Measurements from ENCODE around the gene DPY30.

DNA sequence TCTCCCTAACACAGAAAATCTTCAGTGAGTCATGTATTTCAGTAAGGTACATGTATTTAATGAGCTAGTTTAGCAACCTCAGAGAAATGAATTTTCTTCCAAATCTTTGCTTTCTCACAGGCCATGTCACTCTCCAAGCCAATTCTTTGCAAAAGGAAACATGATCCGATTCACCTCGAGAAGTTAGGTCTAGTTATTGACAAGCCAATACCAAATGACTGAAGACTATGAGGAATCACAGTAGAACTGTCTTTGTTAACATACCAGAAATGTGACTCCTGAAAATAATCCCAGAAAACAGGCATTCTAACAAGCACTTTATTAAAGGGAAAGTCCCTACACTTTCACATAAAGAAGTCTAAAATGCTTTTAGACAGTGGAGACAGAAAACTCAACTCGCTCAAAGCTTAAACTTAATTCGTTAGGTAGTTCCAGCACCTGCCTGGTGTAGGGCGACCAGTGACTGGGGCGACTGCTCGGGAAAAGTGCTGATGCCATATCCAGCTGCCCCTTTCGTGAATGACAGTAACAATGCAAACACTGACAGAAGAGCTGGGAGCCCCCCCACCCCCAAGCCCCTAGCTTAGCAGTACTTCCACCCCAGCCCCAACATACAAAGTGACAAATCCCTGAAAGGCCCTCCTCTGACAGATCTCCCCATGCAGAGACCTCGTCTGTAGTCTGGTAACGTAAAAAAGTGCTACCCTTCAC lies 30.6 kb downstream of the DPY30 start:
- TF ChIP-seq POLR2A (IDR thresholded peaks at IDR 0.05) (no peak), POLR2AphosphoS5 (IDR thresholded peaks at IDR 0.05) (no peak)
- TF ChIP-seq, protein P1, sequence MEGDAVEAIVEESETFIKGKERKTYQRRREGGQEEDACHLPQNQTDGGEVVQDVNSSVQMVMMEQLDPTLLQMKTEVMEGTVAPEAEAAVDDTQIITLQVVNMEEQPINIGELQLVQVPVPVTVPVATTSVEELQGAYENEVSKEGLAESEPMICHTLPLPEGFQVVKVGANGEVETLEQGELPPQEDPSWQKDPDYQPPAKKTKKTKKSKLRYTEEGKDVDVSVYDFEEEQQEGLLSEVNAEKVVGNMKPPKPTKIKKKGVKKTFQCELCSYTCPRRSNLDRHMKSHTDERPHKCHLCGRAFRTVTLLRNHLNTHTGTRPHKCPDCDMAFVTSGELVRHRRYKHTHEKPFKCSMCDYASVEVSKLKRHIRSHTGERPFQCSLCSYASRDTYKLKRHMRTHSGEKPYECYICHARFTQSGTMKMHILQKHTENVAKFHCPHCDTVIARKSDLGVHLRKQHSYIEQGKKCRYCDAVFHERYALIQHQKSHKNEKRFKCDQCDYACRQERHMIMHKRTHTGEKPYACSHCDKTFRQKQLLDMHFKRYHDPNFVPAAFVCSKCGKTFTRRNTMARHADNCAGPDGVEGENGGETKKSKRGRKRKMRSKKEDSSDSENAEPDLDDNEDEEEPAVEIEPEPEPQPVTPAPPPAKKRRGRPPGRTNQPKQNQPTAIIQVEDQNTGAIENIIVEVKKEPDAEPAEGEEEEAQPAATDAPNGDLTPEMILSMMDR (IDR thresholded peaks at IDR 0.05), result no peak
